Liver (tissue), 3 donors: ENCODE results near the gene HIF3A.

Experiments
- EGR1 ChIP-seq, 2 donors: IDR thresholded peaks; 2 replicates each; pipeline ENCODE4 v1.6.1; 2016 to 2018; ENCODE audit warnings: antibody characterized with exemption in 2 of 2, low read depth in 2 of 2
- GABPA ChIP-seq, 2 donors: IDR thresholded peaks in 1 of 2; conservative IDR thresholded peaks in 1 of 2; 2 replicates each; pipeline ENCODE4 v1.6.1; 2016; ENCODE audit warnings: antibody characterized with exemption in 2 of 2, mild to moderate bottlenecking in 1 of 2, moderate library complexity in 1 of 2
- JUND ChIP-seq, 2 donors: IDR thresholded peaks; 2 replicates each; pipeline ENCODE4 v1.6.1; 2016; ENCODE audit warnings: antibody characterized with exemption in 2 of 2
- RAD21 ChIP-seq, 2 donors: IDR thresholded peaks; 2 replicates each; pipeline ENCODE4 v1.6.1; 2016; ENCODE audit warnings: antibody characterized with exemption in 2 of 2, mild to moderate bottlenecking in 2 of 2
- TAF1 ChIP-seq: conservative IDR thresholded peaks from 2 replicates; pipeline ENCODE4 v1.6.1; 2016; ENCODE audit warnings: antibody characterized with exemption, mild to moderate bottlenecking
- TF ChIP-seq, protein P1 (sequence below): fragments of 150-350 bp; IDR thresholded peaks from 2 replicates; pipeline ENCODE4 v1.5.1; 2017; ENCODE audit warnings: improper control_type of control experiment, low read depth, low read length; ENCODE audit not compliant: missing input control
- TF ChIP-seq, protein P2 (sequence below): IDR thresholded peaks from 2 replicates; pipeline ENCODE4 v1.6.1; 2016; ENCODE audit warnings: antibody characterized with exemption
- TF ChIP-seq, protein P3 (sequence below): IDR thresholded peaks from 2 replicates; pipeline ENCODE4 v1.6.1; 2016; ENCODE audit warnings: antibody characterized with exemption, mild to moderate bottlenecking
- donor health status: healthy.
- donor health status: healthy.

DNA sequence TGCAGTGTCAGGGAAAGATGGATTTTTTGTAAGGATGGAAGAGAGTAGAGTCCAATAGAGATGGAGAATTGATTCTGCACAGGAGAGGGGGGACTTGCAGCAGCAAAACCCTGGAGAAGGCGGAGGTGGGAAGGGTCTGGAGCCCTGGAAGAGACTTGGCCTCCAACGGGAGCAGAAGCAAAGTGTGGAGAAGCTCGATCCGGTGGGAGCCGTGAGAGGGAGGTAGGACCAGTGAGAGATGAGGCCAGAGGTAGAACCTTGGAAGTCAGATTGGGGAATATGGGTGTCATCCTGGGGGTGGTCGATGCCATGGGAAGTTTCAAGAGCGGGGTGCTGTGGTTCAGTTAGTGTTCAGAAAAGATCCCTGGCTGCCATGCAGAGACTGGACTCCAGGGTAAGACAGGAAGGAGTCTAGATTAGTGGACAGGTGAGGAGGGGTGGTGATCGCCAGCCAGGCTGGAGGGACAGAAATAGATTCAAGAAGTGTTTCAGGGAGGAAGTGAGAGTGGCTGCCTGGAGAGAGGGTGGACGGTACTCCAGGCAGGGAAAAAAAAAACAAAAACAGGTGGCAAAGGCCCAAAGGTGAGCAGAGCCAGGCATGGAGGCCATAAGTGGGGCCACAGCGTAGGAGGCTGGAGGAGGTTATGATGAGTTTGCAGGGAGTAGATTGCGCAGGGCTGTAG is 52.6 kb downstream of the HIF3A start:
- TF ChIP-seq, protein P1, sequence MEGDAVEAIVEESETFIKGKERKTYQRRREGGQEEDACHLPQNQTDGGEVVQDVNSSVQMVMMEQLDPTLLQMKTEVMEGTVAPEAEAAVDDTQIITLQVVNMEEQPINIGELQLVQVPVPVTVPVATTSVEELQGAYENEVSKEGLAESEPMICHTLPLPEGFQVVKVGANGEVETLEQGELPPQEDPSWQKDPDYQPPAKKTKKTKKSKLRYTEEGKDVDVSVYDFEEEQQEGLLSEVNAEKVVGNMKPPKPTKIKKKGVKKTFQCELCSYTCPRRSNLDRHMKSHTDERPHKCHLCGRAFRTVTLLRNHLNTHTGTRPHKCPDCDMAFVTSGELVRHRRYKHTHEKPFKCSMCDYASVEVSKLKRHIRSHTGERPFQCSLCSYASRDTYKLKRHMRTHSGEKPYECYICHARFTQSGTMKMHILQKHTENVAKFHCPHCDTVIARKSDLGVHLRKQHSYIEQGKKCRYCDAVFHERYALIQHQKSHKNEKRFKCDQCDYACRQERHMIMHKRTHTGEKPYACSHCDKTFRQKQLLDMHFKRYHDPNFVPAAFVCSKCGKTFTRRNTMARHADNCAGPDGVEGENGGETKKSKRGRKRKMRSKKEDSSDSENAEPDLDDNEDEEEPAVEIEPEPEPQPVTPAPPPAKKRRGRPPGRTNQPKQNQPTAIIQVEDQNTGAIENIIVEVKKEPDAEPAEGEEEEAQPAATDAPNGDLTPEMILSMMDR = no peak
- TF ChIP-seq JUND (IDR thresholded peaks at IDR 0.05) (no peak), GABPA (IDR thresholded peaks at IDR 0.05 in 1 of 2, conservative IDR thresholded peaks at IDR 0.05 in 1 of 2) (no peak), RAD21 (IDR thresholded peaks at IDR 0.05) (no peak), TAF1 (no peak), EGR1 (IDR thresholded peaks at IDR 0.05; ENCODE audit: low read depth in 2 of 2) (no peak)
- TF ChIP-seq, protein P2, sequence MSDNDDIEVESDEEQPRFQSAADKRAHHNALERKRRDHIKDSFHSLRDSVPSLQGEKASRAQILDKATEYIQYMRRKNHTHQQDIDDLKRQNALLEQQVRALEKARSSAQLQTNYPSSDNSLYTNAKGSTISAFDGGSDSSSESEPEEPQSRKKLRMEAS = no peak
- TF ChIP-seq, protein P3, sequence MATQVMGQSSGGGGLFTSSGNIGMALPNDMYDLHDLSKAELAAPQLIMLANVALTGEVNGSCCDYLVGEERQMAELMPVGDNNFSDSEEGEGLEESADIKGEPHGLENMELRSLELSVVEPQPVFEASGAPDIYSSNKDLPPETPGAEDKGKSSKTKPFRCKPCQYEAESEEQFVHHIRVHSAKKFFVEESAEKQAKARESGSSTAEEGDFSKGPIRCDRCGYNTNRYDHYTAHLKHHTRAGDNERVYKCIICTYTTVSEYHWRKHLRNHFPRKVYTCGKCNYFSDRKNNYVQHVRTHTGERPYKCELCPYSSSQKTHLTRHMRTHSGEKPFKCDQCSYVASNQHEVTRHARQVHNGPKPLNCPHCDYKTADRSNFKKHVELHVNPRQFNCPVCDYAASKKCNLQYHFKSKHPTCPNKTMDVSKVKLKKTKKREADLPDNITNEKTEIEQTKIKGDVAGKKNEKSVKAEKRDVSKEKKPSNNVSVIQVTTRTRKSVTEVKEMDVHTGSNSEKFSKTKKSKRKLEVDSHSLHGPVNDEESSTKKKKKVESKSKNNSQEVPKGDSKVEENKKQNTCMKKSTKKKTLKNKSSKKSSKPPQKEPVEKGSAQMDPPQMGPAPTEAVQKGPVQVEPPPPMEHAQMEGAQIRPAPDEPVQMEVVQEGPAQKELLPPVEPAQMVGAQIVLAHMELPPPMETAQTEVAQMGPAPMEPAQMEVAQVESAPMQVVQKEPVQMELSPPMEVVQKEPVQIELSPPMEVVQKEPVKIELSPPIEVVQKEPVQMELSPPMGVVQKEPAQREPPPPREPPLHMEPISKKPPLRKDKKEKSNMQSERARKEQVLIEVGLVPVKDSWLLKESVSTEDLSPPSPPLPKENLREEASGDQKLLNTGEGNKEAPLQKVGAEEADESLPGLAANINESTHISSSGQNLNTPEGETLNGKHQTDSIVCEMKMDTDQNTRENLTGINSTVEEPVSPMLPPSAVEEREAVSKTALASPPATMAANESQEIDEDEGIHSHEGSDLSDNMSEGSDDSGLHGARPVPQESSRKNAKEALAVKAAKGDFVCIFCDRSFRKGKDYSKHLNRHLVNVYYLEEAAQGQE = no peak
